ENCODE data around the gene AKR1C3. TPM values are rescaled to one million over a fixed set of nuclear protein-coding genes. Genes with fewer than 3 reads are reported as not detected.
"Not testable (repeated sequence)": the region's sequence is repeated elsewhere in the genome, so short reads cannot be mapped to it uniquely, and the experiment has no call there.

Gene AKR1C3
- total and polyA plus RNA-seq, 2 donors (not counting 3 experiments of a cell fraction or from before 2014, with no cell fraction given), result 27.4 to 32.2 TPM

GRCh38 chr10:5108658-5109416 lies 14.6 kb downstream of the AKR1C3 start:
- peaks cover 0 to 2% of the 10 kb centered on the region in 2 experiments for H3K36me3 ChIP-seq (ENCODE audit: control insufficient read depth in 2 of 2, extremely low read depth in 1 of 2, insufficient read depth in 2 of 2, low read length in 2 of 2)
- FAIRE-seq (no peak), DNase-seq (ENCODE audit: low read depth, low spot score) (no peak)
- dilution Hi-C loops (cut with MboI; ENCODE audit: extremely low pct_ligation_motif_present, low sequenced_read_pairs), result no loop called here
- TF ChIP-seq CTCF (IDR thresholded peaks at IDR 0.05; ENCODE audit: extremely low read depth in 1 of 2, insufficient read depth in 1 of 2, low read depth in 1 of 2, low read length in 2 of 2), result no peak
- no peak for TF ChIP-seq MAX (IDR thresholded peaks at IDR 0.05; ENCODE audit: insufficient read depth, insufficient read length)
- TF ChIP-seq POLR2AphosphoS5 (IDR thresholded peaks at IDR 0.05; ENCODE audit: insufficient read depth, low read depth, low read length), result no peak
- TF ChIP-seq EZH2 (IDR thresholded peaks at IDR 0.05; ENCODE audit: borderline replicate concordance, low read depth, low read length, severe bottlenecking), result no peak
- TF ChIP-seq POLR2A (IDR thresholded peaks at IDR 0.05; ENCODE audit: low read depth, low read length), result no peak
- TF ChIP-seq FOS (IDR thresholded peaks at IDR 0.05; ENCODE audit: borderline replicate concordance, insufficient read depth, low read length), result no peak
- TF ChIP-seq GATA2 (IDR thresholded peaks at IDR 0.05; ENCODE audit: insufficient read depth, insufficient read length, low read depth, low read length), result no peak
- no peak for TF ChIP-seq MYC (IDR thresholded peaks at IDR 0.05; ENCODE audit: low read depth, low read length)
- TF ChIP-seq JUN (IDR thresholded peaks at IDR 0.05; ENCODE audit: borderline replicate concordance, insufficient read depth, insufficient read length, low read depth), result no peak
- H3K4me2 ChIP-seq (ENCODE audit: insufficient read depth, low read length), result no peak overlapping the region
- intact Hi-C loops (cut with micrococcal nuclease), result no loop called here
- CTCF ChIA-PET, result no interaction called here
- no peak overlapping the region for H3K27ac ChIP-seq (ENCODE audit: insufficient read depth, low read depth, low read length)
- no peaks in the 10 kb centered on the region for H3K27me3 ChIP-seq (ENCODE audit: control insufficient read depth in 2 of 2, insufficient read depth in 2 of 2, low read length in 2 of 2)
- BruUV-seq (replicated peaks), result no TSS peak
- no peak overlapping the region for H3K9ac ChIP-seq (replicated peaks; ENCODE audit: extremely low read depth, insufficient read depth, low read length)
- H3K4me3 ChIP-seq (replicated peaks in 1 of 3; ENCODE audit: insufficient read depth in 1 of 3, low read depth in 1 of 3, low read length in 3 of 3), result no peak overlapping the region
- H3K79me2 ChIP-seq (ENCODE audit: control insufficient read depth, insufficient read depth, low read length), result no peaks in the 10 kb centered on the region
- H3K9me3 ChIP-seq (replicated peaks; ENCODE audit: control insufficient read depth, insufficient read depth, low read length), result no peaks in the 10 kb centered on the region
- POLR2A ChIA-PET, result no interaction called here
- no peaks in the 10 kb centered on the region for H4K20me1 ChIP-seq (replicated peaks; ENCODE audit: control insufficient read depth, extremely low read depth, insufficient read depth, low read length)
- no peak overlapping the region for H2AFZ ChIP-seq (ENCODE audit: low read depth, low read length)
- no peaks in the 10 kb centered on the region for H3K4me1 ChIP-seq (ENCODE audit: control insufficient read depth, extremely low read depth, insufficient read depth, low read length)
- no peaks in the 10 kb centered on the region for H3K9me1 ChIP-seq (replicated peaks; ENCODE audit: control insufficient read depth, extremely low read depth, insufficient read depth, low read length)

GRCh38 chr10:5109861-5110260 lies 15.6 kb downstream of the AKR1C3 start:
- H3K27ac ChIP-seq (ENCODE audit: insufficient read depth, low read depth, low read length); H3K9me1 ChIP-seq (replicated peaks; ENCODE audit: control insufficient read depth, extremely low read depth, insufficient read depth, low read length); H3K4me1 ChIP-seq (ENCODE audit: control insufficient read depth, extremely low read depth, insufficient read depth, low read length); H3K4me2 ChIP-seq (ENCODE audit: insufficient read depth, low read length); dilution Hi-C loops (cut with MboI; ENCODE audit: extremely low pct_ligation_motif_present, low sequenced_read_pairs); POLR2A ChIA-PET; BruUV-seq (replicated peaks); H3K27me3 ChIP-seq (ENCODE audit: control insufficient read depth in 2 of 2, insufficient read depth in 2 of 2, low read length in 2 of 2); H3K9me3 ChIP-seq (replicated peaks; ENCODE audit: control insufficient read depth, insufficient read depth, low read length); H4K20me1 ChIP-seq (replicated peaks; ENCODE audit: control insufficient read depth, extremely low read depth, insufficient read depth, low read length); H2AFZ ChIP-seq (ENCODE audit: low read depth, low read length); H3K36me3 ChIP-seq (ENCODE audit: control insufficient read depth in 2 of 2, extremely low read depth in 1 of 2, insufficient read depth in 2 of 2, low read length in 2 of 2); H3K79me2 ChIP-seq (ENCODE audit: control insufficient read depth, insufficient read depth, low read length); DNase-seq (ENCODE audit: low read depth, low spot score); H3K4me3 ChIP-seq (replicated peaks in 1 of 3; ENCODE audit: insufficient read depth in 1 of 3, low read depth in 1 of 3, low read length in 3 of 3); H3K9ac ChIP-seq (replicated peaks; ENCODE audit: extremely low read depth, insufficient read depth, low read length); CTCF ChIA-PET; FAIRE-seq; intact Hi-C loops (cut with micrococcal nuclease): not testable (repeated sequence)
